A549 (cell line): ENCODE data around the gene SERINC3. TPM values are rescaled to one million over a fixed set of nuclear protein-coding genes. Genes with fewer than 3 reads are reported as not detected.

Experiments used
- ATAC-seq, 2 experiments: fragments of 200-7000 bp in 1 of 2; fragments of >200 bp in 1 of 2; cut with Nextera tagmentation in 1 of 2; cut with Tn5 transposase in 1 of 2; 3 replicates each; pipeline versions ENCODE4 v1.8.0 to v1.9.1; 2018 to 2020; ENCODE audit warnings: mild to moderate bottlenecking in 1 of 2, moderate library complexity in 1 of 2
- CTCF ChIA-PET: fragments of 300-600 bp; sonication (Branson Sonifier 250); formaldehyde crosslinking; extraction: SDS; loops from one replicate; lab custom pipeline; 2021; ENCODE audit warnings: antibody characterized with exemption, inconsistent platforms; lab: Yijun Ruan, JAX
- POLR2A ChIA-PET: fragments of 350-600 bp; formaldehyde crosslinking; extraction: SDS; loops from one replicate; lab custom pipeline; 2021; ENCODE audit warnings: antibody characterized with exemption, inconsistent platforms; lab: Yijun Ruan, JAX
- DNase-seq, 2 experiments: peaks; one replicate each; pipeline versions ENCODE4 v3.0.0 to v3.0.0-alpha.2; 2011 to 2016; ENCODE audit warnings: low read depth in 1 of 2, low spot score in 1 of 2
- FAIRE-seq: peaks from 2 replicates; lab custom pipeline; 2011; peaks lifted over from hg19 to GRCh38; lab: Jason Lieb, UNC
- H3K27ac ChIP-seq, 2 experiments: fragments of >200 bp; sonication (Bioruptor Twin); formaldehyde crosslinking; 3 replicates each; pipeline ENCODE4 v1.5.1; 2016 to 2017
- H3K4me1 ChIP-seq: fragments of >200 bp; sonication (Bioruptor Twin); formaldehyde crosslinking; 3 replicates; pipeline ENCODE4 v1.6.1; 2016
- H3K4me2 ChIP-seq: fragments of >200 bp; sonication (Bioruptor Twin); formaldehyde crosslinking; 3 replicates; pipeline ENCODE4 v1.6.1; 2016
- H3K4me3 ChIP-seq: fragments of >200 bp; sonication (Bioruptor Twin); formaldehyde crosslinking; 3 replicates; pipeline ENCODE4 v1.5.1; 2016
- H3K9me3 ChIP-seq: fragments of >200 bp; sonication (Bioruptor Twin); formaldehyde crosslinking; 3 replicates; pipeline ENCODE4 v1.6.1; 2016
- ATOH8 ChIP-seq: fragments of 250-450 bp; sonication (Bioruptor Pico); IDR thresholded peaks from 2 replicates; pipeline ENCODE4 v1.5.0; 2020; ENCODE audit warnings: low read depth, mild to moderate bottlenecking, moderate library complexity
- BHLHE40 ChIP-seq: IDR thresholded peaks from 2 replicates; pipeline ENCODE4 v1.6.1; 2012; ENCODE audit warnings: low read depth, low read length, inconsistent platforms
- CBX8 ChIP-seq: fragments of 200-600 bp; sonication (generic); IDR thresholded peaks from 2 replicates; pipeline ENCODE4 v1.6.1; 2016
- CHD4 ChIP-seq: fragments of 200-600 bp; sonication (generic); IDR thresholded peaks from 2 replicates; pipeline ENCODE4 v1.6.1; 2016; ENCODE audit warnings: antibody characterized with exemption, mild to moderate bottlenecking, borderline replicate concordance
- ESRRA ChIP-seq: fragments of 150-350 bp; IDR thresholded peaks from 2 replicates; pipeline ENCODE4 v1.6.1; 2014; ENCODE audit warnings: mild to moderate bottlenecking, low read length, borderline replicate concordance
- FOSL2 ChIP-seq, 2 experiments: fragments of 450-650 bp in 1 of 2; fragments of >200 bp in 1 of 2; sonication (Bioruptor Twin) in 1 of 2; formaldehyde crosslinking; IDR thresholded peaks; 2 replicates each; pipeline versions ENCODE4 v1.5.0 to v1.6.1; 2016 to 2020; ENCODE audit warnings: mild to moderate bottlenecking in 1 of 2, moderate library complexity in 1 of 2
- GATA3 ChIP-seq: IDR thresholded peaks from 2 replicates; pipeline ENCODE4 v1.6.1; 2012; ENCODE audit warnings: borderline replicate concordance
- HOXA7 ChIP-seq: fragments of 250-450 bp; sonication (Bioruptor Pico); IDR thresholded peaks from 2 replicates; pipeline ENCODE4 v1.5.0; 2020; ENCODE audit warnings: mild to moderate bottlenecking, moderate library complexity
- HOXB5 ChIP-seq: fragments of 250-450 bp; sonication (Bioruptor Pico); IDR thresholded peaks from 2 replicates; pipeline ENCODE4 v1.5.0; 2020; ENCODE audit warnings: mild to moderate bottlenecking, moderate library complexity
- JUN ChIP-seq, 2 experiments: fragments of >200 bp; sonication (Bioruptor Twin); formaldehyde crosslinking; IDR thresholded peaks; 2 replicates in 1 of 2; 3 replicates in 1 of 2; pipeline ENCODE4 v1.6.1; 2016 to 2017
- KDM1A ChIP-seq: fragments of 200-600 bp; sonication (generic); IDR thresholded peaks from 2 replicates; pipeline ENCODE4 v1.6.1; 2016; ENCODE audit warnings: low read depth, mild to moderate bottlenecking
- MAX ChIP-seq: IDR thresholded peaks from 2 replicates; pipeline ENCODE4 v1.6.1; 2012
- NR3C1 ChIP-seq: fragments of >200 bp; sonication (Bioruptor Twin); formaldehyde crosslinking; IDR thresholded peaks from 3 replicates; pipeline ENCODE4 v1.6.1; 2017
- POLR2AphosphoS2 ChIP-seq: conservative IDR thresholded peaks from 2 replicates; pipeline ENCODE4 v1.6.1; 2012; ENCODE audit warnings: low read length, improper control_type of control experiment, inconsistent platforms
- RAD21 ChIP-seq, 2 experiments: fragments of >200 bp in 1 of 2; sonication (Bioruptor Twin) in 1 of 2; formaldehyde crosslinking in 1 of 2; IDR thresholded peaks in 1 of 2; conservative IDR thresholded peaks in 1 of 2; 2 replicates in 1 of 2; 3 replicates in 1 of 2; pipeline ENCODE4 v1.6.1; 2012 to 2018; ENCODE audit warnings: inconsistent platforms in 1 of 2
- RARB ChIP-seq: fragments of 250-450 bp; sonication (Bioruptor Pico); IDR thresholded peaks from 2 replicates; pipeline ENCODE4 v1.8.0; 2021; ENCODE audit warnings: mild to moderate bottlenecking, moderate library complexity
- REST ChIP-seq: fragments of 200-600 bp; sonication (generic); IDR thresholded peaks from 2 replicates; pipeline ENCODE4 v1.6.1; 2016; ENCODE audit warnings: antibody characterized with exemption, mild to moderate bottlenecking, moderate library complexity
- ZNF302 ChIP-seq: fragments of 250-450 bp; sonication (Bioruptor Pico); IDR thresholded peaks from 2 replicates; pipeline ENCODE4 v1.9.0; 2021; ENCODE audit warnings: inconsistent platforms, mild to moderate bottlenecking, moderate library complexity
- WGBS: methylation state at CpG from one replicate; pipeline ENCODE4 v1.1.6; 2017; ENCODE audit errors: missing lambda C conversion rate; 5-methylcytosine and 5-hydroxymethylcytosine counted together
- polyA plus RNA-seq, 4 experiments: library from polyadenylated mRNA; depleted of rRNA in 3 of 4; stranded (reverse); fragments of >200 nt; fragmentation: RNase III in 1 of 4; extraction: RNeasy Plus Mini Kit Qiagen cat#74134 plus additional on column Dnase treatment in 1 of 4; gene quantifications; 2 replicates in 3 of 4; 3 replicates in 1 of 4; pipeline ENCODE4 v1.2.3, GENCODE V29; 2011 to 2017

SERINC3 gene
- polyA plus RNA-seq, 2 of the 4 experiments (the other 2 are of a cell fraction) = 62.9 to 159 TPM

- TF ChIP-seq REST (no peak), RARB (no peak), NR3C1 (no peak), ZNF302 (CRISPR knock-in tag) (no peak), FOSL2 (IDR thresholded peaks at IDR 0.05) (no peak), FOSL2 (CRISPR knock-in tag; IDR thresholded peaks at IDR 0.05) (0 out of 2 replicates have a peak, but pooled peaks have one; percentile 8), GATA3 (peak; percentile 35; the same call in 1 of the 2 replicates)
- no peak for FAIRE-seq
- POLR2A ChIA-PET = interaction anchor here (0.7 kb wide), 1 partner anchor 248 kb away, joined by 4 read pairs; no protein-coding TSS in a partner anchor
These were observed 11.1 kb upstream of the SERINC3 start for GRCh38 chr20:44532981-44533331.

GRCh38 chr20:44532259-44532980 lies 10.6 kb upstream of the SERINC3 start:
- no peak for ATAC-seq
- peak overlapping the region; percentile 77 for H3K4me2 ChIP-seq
- no peaks in the 10 kb centered on the region for H3K9me3 ChIP-seq
- TF ChIP-seq KDM1A (peak; percentile 72; the same call in 1 of the 2 replicates), JUN (IDR thresholded peaks at IDR 0.05) (no peak)
- no peak for DNase-seq
- H3K4me1 ChIP-seq = peaks cover 19% of the 10 kb centered on the region; the same call in 2 of the 3 replicates
- no peak for FAIRE-seq
- CTCF ChIA-PET = interaction anchor here (0.7 to 5.7 kb wide), 4 partner anchors 28 to 387 kb away, joined by 3 to 35 read pairs (median 3); no protein-coding TSS in a partner anchor
- peak overlapping the region; percentile 82 to 91 for H3K27ac ChIP-seq
- POLR2A ChIA-PET = no interaction called here
- 36% methylated on average over 11 of the region's 11 CpGs for WGBS
- H3K4me3 ChIP-seq = peak overlapping the region; percentile 68

More at GRCh38 chr20:44532981-44533331, 11.1 kb upstream of the SERINC3 start:
- CTCF ChIA-PET = interaction anchor here (1.0 to 5.7 kb wide), 3 partner anchors 9 to 77 kb away, joined by 3 to 35 read pairs (median 4); no protein-coding TSS in a partner anchor
- WGBS = 80% methylated on average over 2 of the region's 2 CpGs
- Histone ChIP-seq H3K4me1 (peaks cover 19% of the 10 kb centered on the region; the same call in 2 of the 3 replicates), H3K27ac (peak overlapping the region; percentile 82 to 91; a peak in 3 of 6 replicates), H3K4me2 (peak overlapping the region; percentile 77), H3K4me3 (no peak overlapping the region; the same call in 2 of the 3 replicates), H3K9me3 (no peaks in the 10 kb centered on the region)
- ATAC-seq (no peak), DNase-seq (no peak)

GRCh38 chr20:44528309-44528708 lies 6.4 kb upstream of the SERINC3 start:
- peaks cover 24% of the 10 kb centered on the region for H3K4me1 ChIP-seq
- no peaks in the 10 kb centered on the region for H3K9me3 ChIP-seq
- ATAC-seq = no peak
- H3K4me2 ChIP-seq = no peak overlapping the region
- ChIA-PET CTCF (interaction anchor here (1.7 to 2.0 kb wide), 2 partner anchors 20 to 82 kb away, joined by 5 to 6 read pairs; no protein-coding TSS in a partner anchor), POLR2A (no interaction called here)
- 68% methylated on average over 6 of the region's 6 CpGs for WGBS
- no peak for DNase-seq
- FAIRE-seq = no peak
- no peak overlapping the region for H3K4me3 ChIP-seq
- H3K27ac ChIP-seq = no peak overlapping the region
- TF ChIP-seq HOXA7 (CRISPR knock-in tag) (no peak), POLR2AphosphoS2 (no peak), CBX8 (no peak), HOXB5 (CRISPR knock-in tag) (no peak), ATOH8 (CRISPR knock-in tag) (no peak), RAD21 (conservative IDR thresholded peaks at IDR 0.05 in 1 of 2, IDR thresholded peaks at IDR 0.05 in 1 of 2) (no peak), RARB (no peak), ESRRA (no peak), CHD4 (no peak), FOSL2 (IDR thresholded peaks at IDR 0.05) (no peak), FOSL2 (CRISPR knock-in tag; IDR thresholded peaks at IDR 0.05) (no peak), MAX (no peak), BHLHE40 (no peak)
